Urinary bladder (tissue), 4 donors: ENCODE data around the gene PRRC1. TPM values are rescaled to one million over a fixed set of nuclear protein-coding genes. Genes with fewer than 3 reads are reported as not detected.

Experiments used
- DNase-seq: peaks from one replicate; pipeline ENCODE4 v3.0.0-alpha.2; 2015; ENCODE audit errors: extremely low spot score
- H3K27ac ChIP-seq: one replicate; pipeline ENCODE4 v1.5.1; 2013; ENCODE audit warnings: low read depth, mild to moderate bottlenecking, moderate library complexity
- H3K36me3 ChIP-seq: one replicate; pipeline ENCODE4 v1.6.1; 2013; ENCODE audit warnings: mild to moderate bottlenecking, moderate library complexity; ENCODE audit not compliant: insufficient read depth
- H3K4me1 ChIP-seq: one replicate; pipeline ENCODE4 v1.6.1; 2013; ENCODE audit warnings: mild to moderate bottlenecking, moderate library complexity; ENCODE audit not compliant: insufficient read depth
- H3K4me3 ChIP-seq: one replicate; pipeline ENCODE4 v1.5.1; 2013; ENCODE audit warnings: low read depth, low read length
- WGBS: extraction: QIAGEN DNeasy Blood & Tissue Kit; methylation state at CpG from one replicate; pipeline ENCODE4 v1.1.7; 2013; 5-methylcytosine and 5-hydroxymethylcytosine counted together
- polyA plus RNA-seq: library from polyadenylated mRNA; stranded (reverse); fragments of 200-250 nt; gene quantifications from one replicate; pipeline ENCODE4 v1.2.3, GENCODE V29; 2013
- total RNA-seq: library from RNA; depleted of rRNA; stranded (reverse); fragments of >200 nt; gene quantifications from one replicate; pipeline ENCODE4 v1.2.3, GENCODE V29; 2014
- donor health status: healthy with polysubstance abuse.
- donor health status: healthy.

Gene PRRC1
- total and polyA plus RNA-seq, 2 donors = 20.8 to 108 TPM

GRCh38 chr5:127599320-127599719 lies 81.9 kb downstream of the PRRC1 start:
- H3K36me3 ChIP-seq = no peaks in the 10 kb centered on the region
- H3K4me1 ChIP-seq = no peaks in the 10 kb centered on the region
- 74% methylated on average over 3 of the region's 3 CpGs for WGBS
- no peak overlapping the region for H3K4me3 ChIP-seq
- no peak for DNase-seq
- no peak overlapping the region for H3K27ac ChIP-seq

- Histone ChIP-seq H3K36me3 (no peaks in the 10 kb centered on the region), H3K4me1 (no peaks in the 10 kb centered on the region), H3K27ac (no peak overlapping the region), H3K4me3 (no peak overlapping the region)
- DNase-seq = no peak
- WGBS = 64% methylated on average over 4 of the region's 4 CpGs
Measured at GRCh38 chr5:127599847-127600246, 82.4 kb downstream of the PRRC1 start.

GRCh38 chr5:127601111-127601510 lies 83.7 kb downstream of the PRRC1 start:
- 47% methylated on average over 1 of the region's 1 CpG for WGBS
- Histone ChIP-seq H3K27ac (no peak overlapping the region), H3K4me3 (no peak overlapping the region), H3K36me3 (no peaks in the 10 kb centered on the region), H3K4me1 (no peaks in the 10 kb centered on the region)
- no peak for DNase-seq

- DNase-seq = no peak
- no peaks in the 10 kb centered on the region for H3K36me3 ChIP-seq
- H3K4me3 ChIP-seq = no peak overlapping the region
- no peak overlapping the region for H3K27ac ChIP-seq
- WGBS = 78% methylated on average over 4 of the region's 4 CpGs
- H3K4me1 ChIP-seq = no peaks in the 10 kb centered on the region
Measured at GRCh38 chr5:127601601-127602000, 84.2 kb downstream of the PRRC1 start.

GRCh38 chr5:127602481-127602880 lies 85.0 kb downstream of the PRRC1 start:
- Histone ChIP-seq H3K4me1 (no peaks in the 10 kb centered on the region), H3K4me3 (no peak overlapping the region), H3K27ac (no peak overlapping the region), H3K36me3 (no peaks in the 10 kb centered on the region)
- 97% methylated on average over 3 of the region's 3 CpGs for WGBS
- no peak for DNase-seq

- 50% methylated on average over 8 of the region's 8 CpGs for WGBS
- DNase-seq = no peak
- H3K4me1 ChIP-seq = no peaks in the 10 kb centered on the region
- no peaks in the 10 kb centered on the region for H3K36me3 ChIP-seq
- no peak overlapping the region for H3K4me3 ChIP-seq
- no peak overlapping the region for H3K27ac ChIP-seq
Measured at GRCh38 chr5:127602896-127603844, 85.7 kb downstream of the PRRC1 start.

Other genes starting within 250 kb of the PRRC1 start
- gene MEGF10, start 226.8 kb upstream of the PRRC1 start, total RNA-seq = 8.7 TPM
- gene MEGF10, start 226.8 kb upstream of the PRRC1 start, polyA plus RNA-seq = 0.43 TPM
- gene CTXN3, start 131.4 kb downstream of the PRRC1 start, total RNA-seq = 1.1 TPM
- gene CTXN3, start 131.4 kb downstream of the PRRC1 start, polyA plus RNA-seq = 0.06 TPM
- gene CCDC192, start 185.8 kb downstream of the PRRC1 start, total RNA-seq = not detected
- 0.41 TPM for gene CCDC192, start 185.8 kb downstream of the PRRC1 start, polyA plus RNA-seq